Naive B cell (primary cell): ENCODE measurements around the gene DOCK2. TPM values are rescaled to one million over a fixed set of nuclear protein-coding genes. Genes with fewer than 3 reads are reported as not detected.
"Not testable (repeated sequence)": the region's sequence is repeated elsewhere in the genome, so short reads cannot be mapped to it uniquely, and the experiment has no call there.

Source experiments
- ATAC-seq, 2 donors: fragments of 150-1000 bp; cut with Tn5 transposase; 2 replicates each; pipeline ENCODE4 v1.10.0; 2021; ENCODE audit warnings: low read depth in 2 of 2, mild to moderate bottlenecking in 2 of 2, moderate library complexity in 2 of 2
- DNase-seq: peaks from one replicate; pipeline ENCODE4 v3.0.0; 2022
- H3K27ac Mint-ChIP-seq, 6 donors: one replicate each; pipeline ENCODE4 v1.8.0; 2020 to 2022; ENCODE audit warnings: mild to moderate bottlenecking in 6 of 6, mixed read lengths in 6 of 6, moderate library complexity in 5 of 6, inconsistent platforms in 2 of 6
- H3K27me3 Mint-ChIP-seq, 3 donors: one replicate each; pipeline ENCODE4 v1.8.0; 2021 to 2022; ENCODE audit warnings: mixed read lengths in 3 of 3, mild to moderate bottlenecking in 1 of 3
- H3K36me3 Mint-ChIP-seq, 2 donors: one replicate each; pipeline ENCODE4 v1.8.0; 2020 to 2022; ENCODE audit warnings: mixed read lengths in 2 of 2, inconsistent platforms in 1 of 2, mild to moderate bottlenecking in 1 of 2
- H3K4me1 Mint-ChIP-seq, 3 donors: one replicate each; pipeline ENCODE4 v1.8.0; 2020 to 2022; ENCODE audit warnings: mixed read lengths in 3 of 3, inconsistent platforms in 1 of 3, mild to moderate bottlenecking in 1 of 3, moderate library complexity in 1 of 3
- H3K4me3 Mint-ChIP-seq, 8 donors: one replicate each; pipeline ENCODE4 v1.8.0; 2020 to 2022; ENCODE audit warnings: mild to moderate bottlenecking in 8 of 8, mixed read lengths in 8 of 8, moderate library complexity in 8 of 8, inconsistent platforms in 2 of 8
- H3K9me3 Mint-ChIP-seq, 7 donors: one replicate each; pipeline ENCODE4 v1.8.0; 2020 to 2022; ENCODE audit warnings: mixed read lengths in 7 of 7, mild to moderate bottlenecking in 5 of 7, inconsistent platforms in 2 of 7, moderate library complexity in 1 of 7
- polyA plus RNA-seq, 6 donors: library from polyadenylated mRNA; unstranded; fragments of 300-500 nt; fragmentation: Illumina TruSeq; gene quantifications; one replicate each; pipeline ENCODE4 v1.2.3, GENCODE V29; 2021; ENCODE audit warnings: low read depth in 6 of 6

Gene DOCK2
- polyA plus RNA-seq = 100 to 1,000 TPM in 4 of 6 donors, 10 to 100 TPM in 2; 62.1 to 165 (median 106) TPM

DNA sequence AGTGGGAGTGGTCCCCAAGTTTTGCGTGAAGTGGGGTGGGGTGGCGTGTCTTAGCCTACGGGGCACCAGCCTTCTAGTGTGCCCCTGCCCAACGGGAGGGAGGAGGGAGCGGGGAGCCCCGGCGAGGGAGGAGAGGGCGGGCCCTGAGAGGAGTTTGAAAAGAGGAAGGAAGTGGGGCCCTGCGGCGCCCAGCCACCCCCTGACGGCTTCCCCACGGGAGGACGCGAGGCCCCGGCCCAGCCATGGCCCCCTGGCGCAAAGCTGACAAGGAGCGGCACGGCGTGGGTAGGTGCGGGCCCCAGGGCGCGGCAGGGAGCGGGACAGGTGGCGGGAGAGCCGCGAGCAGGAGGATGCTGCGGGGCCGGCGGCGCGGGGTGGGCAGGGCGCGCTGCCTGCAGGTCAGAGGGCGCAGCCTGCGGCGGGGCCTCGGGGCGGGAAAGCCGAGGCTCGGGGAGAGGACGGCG lies at the start of gene DOCK2:
TSS of gene DOCK2 (plus strand) at position 191 of the 464 bp plus-strand sequence. CDS start at position 243, 52 bp downstream.
- peaks cover 0 to 1% (median under 1%) of the 10 kb centered on the region in 3 donors for H3K27me3 Mint-ChIP-seq
- peaks cover 45 to 55% (median 51%) of the 10 kb centered on the region in 3 donors for H3K4me1 Mint-ChIP-seq
- peaks cover 3 to 16% (median 6%) of the 10 kb centered on the region in 7 donors for H3K9me3 Mint-ChIP-seq
- peak within 1 kb of the TSS; percentile 89 to 97 (median 96) for H3K4me3 Mint-ChIP-seq
- H3K27ac Mint-ChIP-seq = peak within 1 kb of the TSS; percentile 91 to 98 (median 94)
- ATAC-seq (peak; percentile 89 to 90), DNase-seq (peak; percentile 82)
- peaks cover 11 to 20% of the 10 kb centered on the region in 2 donors for H3K36me3 Mint-ChIP-seq

DNA sequence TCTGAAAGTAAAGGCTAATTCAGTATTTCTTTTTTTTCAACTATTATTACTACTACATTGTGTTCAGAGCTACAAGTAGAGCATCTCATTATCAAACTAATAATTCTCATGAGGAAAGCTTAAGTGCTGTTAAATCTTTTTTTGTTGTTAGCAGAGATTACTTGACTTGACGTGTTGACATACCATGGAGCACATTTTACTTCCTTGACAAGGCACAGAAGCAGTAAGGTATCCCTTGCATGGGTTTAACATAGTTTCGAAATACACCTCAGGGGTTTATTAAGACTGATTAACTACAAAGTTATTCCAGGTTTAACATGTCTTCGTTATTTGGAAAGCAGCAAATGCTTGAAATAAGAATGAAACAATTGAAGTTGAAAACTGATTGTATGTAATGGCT lies 46.5 kb upstream of the DOCK2 start:
- Mint-ChIP-seq H3K27ac (no peak overlapping the region), H3K36me3 (peaks cover 14 to 41% of the 10 kb centered on the region in 2 donors)

DNA sequence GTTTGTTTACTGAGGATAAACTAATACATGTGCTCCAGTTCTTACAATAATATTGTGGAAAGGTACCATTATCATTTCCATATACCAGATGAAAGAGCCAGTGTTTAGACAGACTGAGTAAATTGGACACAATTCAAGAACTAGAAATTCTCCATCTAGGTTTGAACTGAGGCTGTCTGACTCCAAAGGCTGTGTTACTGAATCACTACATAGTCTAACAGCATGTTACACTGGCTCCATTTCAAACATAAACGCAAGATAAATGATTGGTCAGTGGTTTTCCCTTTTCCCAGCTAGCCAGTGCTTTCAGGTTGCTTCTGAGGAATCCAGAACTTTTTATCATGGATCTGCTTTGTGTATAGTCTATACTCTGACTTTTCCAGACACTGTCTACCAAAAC lies 45.4 kb upstream of the DOCK2 start:
- ATAC-seq (no peak), DNase-seq (no peak)
- Mint-ChIP-seq H3K27me3 (no peaks in the 10 kb centered on the region), H3K36me3 (peaks cover 14 to 41% of the 10 kb centered on the region in 2 donors), H3K4me1 (peaks cover 0 to 2% (median under 1%) of the 10 kb centered on the region in 3 donors), H3K9me3 (no peaks in the 10 kb centered on the region), H3K27ac (no peak overlapping the region), H3K4me3 (no peak overlapping the region)

More for the DNA sequence above, 46.5 kb upstream of the DOCK2 start:
- H3K4me1 Mint-ChIP-seq = peaks cover 0 to 12% (median 8%) of the 10 kb centered on the region in 3 donors
- no peak for ATAC-seq
- H3K9me3 Mint-ChIP-seq = no peaks in the 10 kb centered on the region
- DNase-seq = no peak
- no peak overlapping the region for H3K4me3 Mint-ChIP-seq
- H3K27me3 Mint-ChIP-seq = no peaks in the 10 kb centered on the region

DNA sequence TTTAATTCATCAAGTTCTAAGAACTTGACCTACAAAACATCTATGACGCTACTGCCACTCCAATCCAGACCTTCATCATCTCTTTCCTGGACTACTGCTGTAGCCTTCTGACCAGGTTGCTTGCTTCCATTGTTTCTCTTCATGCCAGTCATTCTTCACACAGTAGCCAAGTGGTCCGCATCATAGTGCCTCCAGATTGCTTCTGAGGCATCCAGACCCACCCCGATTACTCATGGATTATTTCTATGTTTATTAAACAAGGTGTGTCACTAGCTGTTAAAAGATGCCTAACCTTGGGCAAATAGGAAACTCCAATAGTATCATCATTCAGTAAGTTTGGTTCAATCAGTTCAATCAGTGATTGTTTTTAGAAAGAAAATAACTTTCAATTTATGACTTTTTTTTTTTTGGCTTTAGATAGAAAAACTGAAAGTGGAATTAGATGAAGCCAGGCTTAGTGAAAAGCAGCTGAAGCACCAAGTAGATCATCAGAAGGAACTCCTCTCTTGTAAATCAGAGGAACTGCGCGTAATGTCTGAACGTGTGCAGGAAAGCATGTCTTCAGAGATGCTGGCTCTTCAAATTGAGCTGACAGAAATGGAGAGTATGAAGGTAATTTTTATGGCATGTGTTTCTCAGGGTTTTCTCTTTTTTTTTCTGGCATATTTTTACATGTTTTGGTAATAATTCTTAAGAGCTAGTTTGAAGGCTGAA lies 44.0 kb upstream of the DOCK2 start:
- ATAC-seq = no peak
- no peak overlapping the region for H3K4me3 Mint-ChIP-seq
- DNase-seq = no peak
- H3K4me1 Mint-ChIP-seq = no peaks in the 10 kb centered on the region
- H3K9me3 Mint-ChIP-seq = no peaks in the 10 kb centered on the region
- H3K36me3 Mint-ChIP-seq = peaks cover 14 to 41% of the 10 kb centered on the region in 2 donors
- H3K27me3 Mint-ChIP-seq = no peaks in the 10 kb centered on the region
- H3K27ac Mint-ChIP-seq = peak overlapping the region in 1 of 6 donors; percentile 22

DNA sequence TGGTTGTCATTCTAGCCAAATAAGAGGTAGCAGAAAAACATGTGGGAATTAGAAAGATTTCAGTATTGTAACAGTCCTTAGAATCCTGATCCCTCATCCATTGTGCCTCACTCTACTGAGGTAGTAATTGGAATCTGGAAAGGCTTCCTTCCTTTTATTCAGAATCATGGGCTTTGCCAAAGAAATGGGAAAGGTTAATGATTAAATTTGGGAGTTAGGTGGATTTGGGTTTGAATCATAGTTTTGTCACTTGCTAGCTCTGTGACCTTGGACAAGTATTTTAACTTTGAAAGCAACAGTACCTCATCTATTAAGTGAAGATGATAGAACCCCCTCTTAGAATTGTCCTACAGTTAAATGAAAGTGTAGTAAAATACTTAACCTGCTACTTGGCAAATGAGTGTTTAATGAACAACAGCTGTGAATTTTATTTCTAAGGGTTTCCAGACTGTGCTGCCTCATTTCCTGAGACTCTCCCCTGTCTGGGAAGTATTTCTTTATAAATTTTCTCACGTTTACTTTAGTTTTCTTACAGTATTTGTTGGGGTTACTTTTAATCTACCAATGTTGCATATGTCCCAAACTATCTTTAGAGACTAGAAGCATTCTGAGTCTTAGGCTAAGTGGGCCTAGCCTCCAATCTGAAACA lies 41.8 kb upstream of the DOCK2 start:
- Mint-ChIP-seq H3K36me3 (peaks cover 7 to 35% of the 10 kb centered on the region in 2 donors), H3K9me3 (no peaks in the 10 kb centered on the region), H3K4me1 (no peaks in the 10 kb centered on the region), H3K27me3 (no peaks in the 10 kb centered on the region), H3K4me3 (no peak overlapping the region), H3K27ac (no peak overlapping the region)
- ATAC-seq (no peak), DNase-seq (no peak)

DNA sequence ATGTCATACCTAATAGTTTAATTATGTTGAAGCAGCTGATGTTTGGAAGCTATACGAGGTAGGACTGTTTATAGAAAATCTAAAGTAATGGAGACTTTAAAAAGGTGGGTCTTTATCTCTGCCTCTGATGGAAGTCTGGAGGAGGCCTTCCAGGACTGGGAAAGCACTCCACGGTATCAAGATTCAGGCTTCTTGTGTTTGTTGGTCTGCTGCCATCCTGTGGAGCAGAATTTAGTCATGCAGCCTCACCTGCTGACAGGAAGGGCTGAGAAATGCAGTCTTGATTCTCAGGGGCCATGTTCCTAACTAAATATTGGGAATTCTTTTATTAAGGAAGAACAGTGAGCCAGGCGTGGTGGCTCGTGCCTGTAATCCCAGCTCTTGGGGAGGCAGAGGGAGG lies 37.6 kb upstream of the DOCK2 start:
- ATAC-seq (no peak), DNase-seq (no peak)
- no peak overlapping the region for H3K27ac Mint-ChIP-seq
- H3K27me3 Mint-ChIP-seq = no peaks in the 10 kb centered on the region
- no peaks in the 10 kb centered on the region for H3K9me3 Mint-ChIP-seq
- no peak overlapping the region for H3K4me3 Mint-ChIP-seq
- peaks cover 14 to 35% of the 10 kb centered on the region in 2 donors for H3K36me3 Mint-ChIP-seq
- no peaks in the 10 kb centered on the region for H3K4me1 Mint-ChIP-seq

DNA sequence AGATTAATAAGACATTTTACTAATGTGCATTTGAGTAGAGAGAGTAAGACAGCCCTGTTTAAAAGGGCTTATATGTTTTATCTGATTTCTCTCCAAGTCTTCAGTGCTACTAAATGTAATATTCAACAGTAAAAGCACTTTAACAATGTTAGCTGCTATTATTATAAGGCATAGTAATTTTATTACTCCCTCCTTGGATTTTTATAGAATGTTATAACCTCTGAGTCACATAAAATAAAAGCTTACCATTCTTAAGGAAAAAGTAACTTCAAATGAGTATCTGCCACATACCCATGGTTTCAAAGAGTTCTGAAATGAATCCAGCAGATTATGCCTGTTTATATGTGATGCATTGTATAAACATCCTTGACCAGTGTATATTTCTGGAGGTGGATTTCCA lies 34.5 kb upstream of the DOCK2 start:
- H3K27me3 Mint-ChIP-seq = no peaks in the 10 kb centered on the region
- no peaks in the 10 kb centered on the region for H3K4me1 Mint-ChIP-seq
- no peak overlapping the region for H3K4me3 Mint-ChIP-seq
- peaks cover 13 to 34% of the 10 kb centered on the region in 2 donors for H3K36me3 Mint-ChIP-seq
- DNase-seq = no peak
- ATAC-seq = no peak
- no peaks in the 10 kb centered on the region for H3K9me3 Mint-ChIP-seq
- H3K27ac Mint-ChIP-seq = no peak overlapping the region

DNA sequence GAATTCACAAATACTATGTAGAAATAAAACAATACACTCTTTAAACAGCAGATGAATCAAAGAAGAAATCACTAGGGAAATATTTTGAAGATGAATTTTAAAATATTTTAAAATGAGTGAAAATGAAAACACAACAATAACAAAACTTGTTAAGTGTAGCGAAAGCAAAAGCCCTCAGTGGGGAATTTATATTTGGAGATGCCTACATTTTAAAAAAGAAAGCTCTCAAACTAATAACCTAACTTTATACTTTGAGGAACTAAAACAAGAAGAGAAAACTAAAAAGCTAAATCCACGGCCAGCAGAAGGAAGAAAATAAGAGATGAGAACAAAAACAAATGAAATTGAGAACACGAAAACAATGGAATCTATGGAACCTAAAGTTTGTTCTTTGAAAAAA lies 30.8 kb upstream of the DOCK2 start:
- Mint-ChIP-seq H3K9me3 (peaks cover 4 to 21% (median 8%) of the 10 kb centered on the region in 7 donors), H3K36me3 (peaks cover 17 to 22% of the 10 kb centered on the region in 2 donors), H3K27me3 (peaks cover 0 to 8% (median 6%) of the 10 kb centered on the region in 3 donors), H3K4me3 (no peak overlapping the region), H3K27ac (no peak overlapping the region), H3K4me1 (no peaks in the 10 kb centered on the region)
- ATAC-seq = no peak
- DNase-seq = no peak

DNA sequence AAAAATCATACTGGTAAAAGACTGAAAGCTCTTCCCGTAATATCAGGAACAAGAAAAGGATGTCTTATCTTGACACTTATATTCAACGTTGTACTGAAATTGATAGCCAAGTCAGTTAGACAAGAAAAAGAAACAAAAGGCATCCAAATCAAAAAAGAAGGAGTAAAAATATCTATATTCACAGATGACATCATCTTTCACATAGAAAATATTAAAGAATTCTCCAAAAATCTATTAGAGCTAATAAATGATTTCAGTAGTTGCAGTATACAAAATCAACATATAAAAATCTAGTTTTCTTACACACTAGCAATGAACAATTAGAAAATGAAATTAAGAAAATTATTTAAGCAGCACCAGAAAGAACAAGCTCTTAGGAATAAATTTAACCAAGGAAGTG lies 29.2 kb upstream of the DOCK2 start:
- Mint-ChIP-seq H3K4me3 (no peak overlapping the region), H3K27ac (no peak overlapping the region), H3K4me1 (no peaks in the 10 kb centered on the region), H3K27me3 (peaks cover 13 to 17% (median 13%) of the 10 kb centered on the region in 3 donors), H3K36me3 (peaks cover 10 to 19% of the 10 kb centered on the region in 2 donors), H3K9me3 (peaks cover 6 to 22% (median 13%) of the 10 kb centered on the region in 7 donors)
- DNase-seq (no peak), ATAC-seq (no peak)

DNA sequence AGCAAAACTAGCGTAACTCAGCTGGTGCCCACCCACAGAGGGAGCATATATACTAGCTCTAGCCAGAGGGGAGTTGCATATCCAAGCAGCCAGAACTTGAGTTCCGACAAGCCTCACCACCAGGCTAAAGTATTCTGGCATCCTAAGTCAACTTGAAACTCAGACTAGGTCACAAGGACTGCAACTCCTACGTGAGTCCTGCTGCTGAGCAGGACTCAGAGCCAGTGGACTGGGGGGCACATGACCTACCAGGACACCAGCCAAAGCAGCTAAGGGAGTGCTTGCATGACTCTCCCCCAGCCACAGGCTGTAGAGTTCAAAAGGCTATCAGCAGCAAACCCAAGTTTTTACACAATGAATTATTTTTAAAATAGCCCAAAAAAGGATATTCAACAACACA lies 27.4 kb upstream of the DOCK2 start:
- ATAC-seq (no peak), DNase-seq (no peak)
- H3K9me3 Mint-ChIP-seq = peaks cover 9 to 27% (median 15%) of the 10 kb centered on the region in 7 donors
- no peak overlapping the region for H3K4me3 Mint-ChIP-seq
- no peak overlapping the region for H3K27ac Mint-ChIP-seq
- H3K4me1 Mint-ChIP-seq = no peaks in the 10 kb centered on the region
- H3K27me3 Mint-ChIP-seq = peaks cover 13 to 23% (median 18%) of the 10 kb centered on the region in 3 donors
- peaks cover 4 to 23% of the 10 kb centered on the region in 2 donors for H3K36me3 Mint-ChIP-seq

DNA sequence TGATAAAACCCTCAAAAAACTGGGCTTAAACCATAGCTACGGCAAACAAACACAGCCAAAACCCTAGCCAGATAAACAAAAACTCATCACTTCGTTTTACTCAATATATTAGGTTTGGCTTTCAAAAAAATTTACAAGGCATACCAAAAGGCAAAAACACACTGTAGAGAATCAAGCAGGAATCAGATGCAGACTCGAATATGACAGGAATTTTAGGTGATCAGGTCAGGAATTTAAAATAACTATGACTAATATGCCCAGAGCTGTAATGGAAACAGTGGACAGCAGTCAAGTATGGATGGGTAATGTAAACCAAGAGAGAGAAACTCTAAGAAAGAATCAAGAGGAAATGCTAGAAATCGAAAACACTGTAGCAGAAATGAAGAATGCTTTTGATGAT lies 26.5 kb upstream of the DOCK2 start:
- H3K27ac Mint-ChIP-seq = no peak overlapping the region
- peaks cover 9 to 27% (median 15%) of the 10 kb centered on the region in 7 donors for H3K9me3 Mint-ChIP-seq
- ATAC-seq (no peak), DNase-seq (no peak)
- H3K4me3 Mint-ChIP-seq = no peak overlapping the region
- peaks cover 13 to 23% (median 18%) of the 10 kb centered on the region in 3 donors for H3K27me3 Mint-ChIP-seq
- H3K36me3 Mint-ChIP-seq = peaks cover 4 to 23% of the 10 kb centered on the region in 2 donors
- no peaks in the 10 kb centered on the region for H3K4me1 Mint-ChIP-seq

DNA sequence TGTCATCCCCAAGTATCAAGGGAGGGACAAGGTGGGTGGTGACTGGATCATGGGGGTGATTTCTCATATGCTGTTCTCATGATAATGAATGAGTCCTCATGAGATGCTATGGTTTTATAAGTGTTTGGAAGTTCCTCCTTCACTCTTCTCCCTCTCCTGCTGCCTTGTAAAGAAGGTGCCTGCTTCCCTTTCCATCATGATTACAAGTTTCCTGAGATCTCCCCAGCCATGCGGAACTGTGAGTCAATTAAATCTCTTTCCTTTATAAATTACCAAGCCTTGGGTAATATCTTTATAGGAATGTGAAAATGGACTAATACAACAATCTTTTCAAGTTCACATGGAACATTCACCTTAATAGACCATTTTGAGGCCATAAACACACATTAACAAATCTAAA lies 21.5 kb upstream of the DOCK2 start:
- Mint-ChIP-seq H3K4me3 (no peak overlapping the region), H3K9me3 (peaks cover 7 to 26% (median 15%) of the 10 kb centered on the region in 7 donors), H3K36me3 (peaks cover 3 to 21% of the 10 kb centered on the region in 2 donors), H3K4me1 (no peaks in the 10 kb centered on the region), H3K27ac (no peak overlapping the region), H3K27me3 (peaks cover 8 to 22% (median 18%) of the 10 kb centered on the region in 3 donors)
- ATAC-seq = no peak
- DNase-seq = no peak

DNA sequence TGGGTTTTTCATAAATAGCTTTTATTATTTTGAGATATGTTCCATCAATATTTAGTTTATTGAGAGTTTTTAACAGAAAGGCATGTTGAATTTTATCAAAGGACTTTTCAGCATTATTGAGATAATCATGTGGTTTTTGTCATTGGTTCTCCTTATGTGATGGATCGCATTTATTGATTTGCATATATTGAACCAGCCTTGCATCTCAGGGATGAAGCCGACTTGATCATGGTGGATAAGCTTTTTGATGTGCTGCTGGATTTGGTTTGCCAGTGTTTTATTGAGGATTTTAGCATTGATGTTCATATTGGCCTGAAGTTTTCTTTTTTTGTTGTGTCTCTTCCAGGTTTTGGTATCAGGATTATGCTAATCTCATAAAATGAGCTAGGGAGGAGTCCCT lies 12.8 kb upstream of the DOCK2 start:
- not testable (repeated sequence) for DNase-seq, H3K27me3 Mint-ChIP-seq, ATAC-seq, H3K4me3 Mint-ChIP-seq, H3K4me1 Mint-ChIP-seq, H3K36me3 Mint-ChIP-seq
- peak overlapping the region in 1 of 6 donors; percentile 28 for H3K27ac Mint-ChIP-seq
- H3K9me3 Mint-ChIP-seq = peaks cover 0 to 17% (median 7%) of the 10 kb centered on the region in 7 donors

DNA sequence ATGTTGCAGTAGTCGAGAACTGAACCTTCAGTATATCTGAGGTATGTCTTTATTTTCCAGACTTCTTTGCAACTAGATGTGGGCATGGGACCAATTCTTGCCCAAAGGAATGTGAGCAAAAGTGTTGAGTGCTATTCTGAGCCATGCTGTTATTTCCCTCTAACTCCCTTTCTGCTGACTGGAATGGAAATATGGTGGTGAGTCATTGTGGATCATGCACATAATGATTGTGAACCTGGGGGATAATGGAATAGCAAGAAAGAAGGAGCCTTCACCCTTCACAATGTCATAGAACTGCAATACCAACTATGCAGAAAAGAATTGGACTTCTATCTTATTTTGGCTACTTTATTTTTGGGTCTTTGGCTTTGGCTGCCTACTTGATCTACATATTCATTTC lies 10.3 kb upstream of the DOCK2 start:
- H3K27ac Mint-ChIP-seq = no peak overlapping the region
- ATAC-seq (no peak), DNase-seq (no peak)
- H3K4me3 Mint-ChIP-seq = no peak overlapping the region
- peaks cover under 1 to 8% (median 3%) of the 10 kb centered on the region in 3 donors for H3K27me3 Mint-ChIP-seq
- peaks cover 0 to 6% (median 5%) of the 10 kb centered on the region in 3 donors for H3K4me1 Mint-ChIP-seq
- H3K36me3 Mint-ChIP-seq = no peaks in the 10 kb centered on the region
- peaks cover 0 to 10% (median 7%) of the 10 kb centered on the region in 7 donors for H3K9me3 Mint-ChIP-seq
